Stimulated activated CD8-positive, alpha-beta memory T cell treated with anti-CD3 and anti-CD28 coated beads, Interleukin-12 subunit alpha, Interleukin-12 subunit beta, amount 100 ng/mL, for 24 hours (primary cell): Measurements from ENCODE around the gene UBE2G1.
"Not testable (repeated sequence)": the region's sequence is repeated elsewhere in the genome, so short reads cannot be mapped to it uniquely, and the experiment has no call there.

Source experiments
- DNase-seq: peaks from one replicate; pipeline ENCODE4 v3.0.0-alpha.2; 2020; ENCODE audit errors: extremely low read depth

The UBE2G1 gene

DNA sequence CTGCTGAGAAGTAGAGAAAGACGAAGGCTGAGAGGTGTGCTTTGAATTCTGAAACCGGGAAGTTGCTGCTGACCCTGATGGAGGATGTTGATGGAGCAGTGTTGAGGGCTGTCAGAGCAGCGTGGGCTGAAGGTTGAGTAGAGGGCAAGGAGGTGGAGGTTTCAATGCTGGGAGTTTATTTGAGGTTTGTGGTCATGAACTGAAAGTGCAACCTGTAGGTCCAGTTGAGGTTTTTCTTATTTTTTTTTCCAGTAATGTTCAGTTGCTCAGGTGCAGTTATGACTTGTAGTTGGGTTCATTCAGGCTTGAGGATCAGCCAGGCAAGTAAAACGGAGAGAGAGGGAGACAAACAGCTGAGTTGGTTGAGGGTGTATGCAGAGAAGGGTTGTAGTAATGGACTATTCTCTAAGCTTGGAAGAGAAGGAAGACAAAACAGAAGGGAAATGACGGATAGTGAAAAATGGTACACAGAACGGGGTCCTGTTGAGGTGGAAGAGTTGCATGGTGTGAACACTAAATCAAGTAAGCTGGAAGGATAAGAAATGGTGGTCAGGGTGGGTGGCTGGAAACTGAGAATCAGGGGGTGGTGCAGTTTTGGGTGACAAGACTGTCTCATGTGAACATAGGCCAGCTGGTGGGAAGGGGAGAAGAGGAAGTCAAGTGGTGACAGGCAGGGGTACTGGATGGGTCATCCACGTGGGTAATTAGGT lies 8.7 kb upstream of the UBE2G1 start:
- DNase-seq: peak; percentile 24

GRCh38 chr17:4369557-4370230 lies 3.2 kb upstream of the UBE2G1 start:
- DNase-seq: no peak

DNA sequence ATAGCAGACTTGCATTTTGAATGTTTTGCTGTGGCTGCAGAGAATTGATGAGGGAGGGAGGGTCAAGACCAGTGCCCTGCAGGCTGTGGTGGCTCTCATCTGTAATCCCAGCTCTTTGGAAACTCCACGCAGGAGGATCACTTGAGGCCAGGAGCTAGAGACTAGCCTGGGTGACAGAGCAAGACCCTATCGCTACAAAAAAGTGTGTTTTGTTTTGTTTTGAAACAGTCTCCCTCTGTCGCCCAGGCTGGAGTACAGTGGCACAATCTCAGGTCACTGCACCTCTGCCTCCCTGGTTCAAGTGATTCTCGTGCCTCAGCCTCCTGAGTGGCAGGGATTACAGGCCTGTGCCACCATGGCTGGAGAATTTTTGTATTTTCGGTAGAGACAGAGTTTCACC lies 1.9 kb upstream of the UBE2G1 start:
- no peak for DNase-seq

DNA sequence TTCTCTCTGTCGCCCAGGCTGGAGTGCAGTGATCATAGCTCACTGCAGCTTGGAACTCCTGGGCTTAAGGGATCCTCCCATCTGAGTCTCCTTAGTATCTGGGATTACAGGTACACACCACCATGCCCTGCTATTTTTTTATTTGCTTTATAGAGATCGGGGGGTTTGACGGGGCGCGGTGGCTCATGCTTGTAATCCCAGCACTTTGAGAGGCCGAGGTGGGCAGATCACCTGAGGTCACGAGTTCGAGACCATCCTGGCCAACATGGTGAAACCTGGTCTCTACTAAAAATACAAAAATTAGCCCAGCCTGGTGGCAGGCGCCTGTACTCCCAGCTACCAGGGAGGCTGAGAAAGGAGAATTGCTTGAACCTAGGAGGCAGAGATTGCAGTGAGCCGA lies 702 bp upstream of the UBE2G1 start:
- not testable (repeated sequence) for DNase-seq

DNA sequence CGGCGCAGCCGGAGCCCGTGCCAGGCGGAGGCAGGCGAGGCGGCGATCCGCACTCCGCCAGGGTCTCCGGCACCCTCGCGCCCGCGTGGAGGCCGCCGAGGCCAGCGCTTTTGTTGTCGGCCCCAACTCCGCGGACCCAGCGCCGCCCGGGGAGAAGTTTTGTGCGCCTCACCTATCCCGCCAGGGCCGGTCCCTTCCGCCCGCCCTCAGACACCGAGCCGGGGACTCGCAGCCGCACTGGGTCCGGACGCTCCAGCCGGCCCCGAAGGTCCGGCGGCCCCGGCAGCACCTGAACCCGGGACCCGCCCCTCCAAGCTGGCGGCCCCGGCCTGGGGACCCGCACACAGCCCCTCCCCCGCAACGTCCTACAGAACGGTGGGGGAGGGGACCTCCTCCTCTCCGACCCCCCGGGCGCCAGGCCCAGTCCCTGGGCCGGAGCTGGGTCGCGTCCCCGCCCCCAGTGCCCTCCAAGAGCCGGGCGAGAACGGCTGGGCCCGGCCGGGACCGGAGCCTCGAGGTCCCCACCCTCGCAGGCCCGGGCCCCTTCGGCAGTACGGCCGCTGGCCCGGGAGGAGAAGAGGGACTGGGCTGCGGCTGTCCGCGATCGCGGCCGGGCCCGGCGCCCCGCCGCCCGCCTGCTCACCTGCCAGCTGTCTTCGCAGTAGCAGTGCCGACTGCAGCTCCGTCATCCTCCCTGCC lies 698 bp downstream of the UBE2G1 start:
- peak; percentile 11 for DNase-seq

GRCh38 chr17:4365103-4365627 lies 1.3 kb downstream of the UBE2G1 start:
- peak; percentile 69 for DNase-seq

DNA sequence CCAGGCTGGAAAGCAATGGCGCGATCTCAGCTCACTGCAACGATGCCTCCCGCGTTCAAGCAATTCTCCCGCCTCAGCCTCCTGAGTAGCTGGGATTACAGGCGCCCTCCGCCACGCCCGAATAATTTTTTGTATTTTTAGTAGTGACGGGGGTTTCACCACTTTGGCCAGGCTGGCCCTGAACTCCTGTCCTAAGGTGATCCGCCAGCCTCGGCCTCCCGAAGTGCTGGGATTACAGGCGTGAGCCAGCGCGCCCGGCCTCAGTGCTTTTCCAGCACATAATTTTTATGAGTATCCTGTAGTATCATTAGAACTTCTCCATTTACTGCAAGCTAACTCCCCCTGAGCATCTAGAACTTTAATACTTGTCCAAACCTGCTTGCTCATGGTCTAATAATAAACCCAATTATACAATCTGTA lies 1.8 kb downstream of the UBE2G1 start:
- DNase-seq: no peak

GRCh38 chr17:4362141-4362540 lies 4.3 kb downstream of the UBE2G1 start:
- no peak for DNase-seq

DNA sequence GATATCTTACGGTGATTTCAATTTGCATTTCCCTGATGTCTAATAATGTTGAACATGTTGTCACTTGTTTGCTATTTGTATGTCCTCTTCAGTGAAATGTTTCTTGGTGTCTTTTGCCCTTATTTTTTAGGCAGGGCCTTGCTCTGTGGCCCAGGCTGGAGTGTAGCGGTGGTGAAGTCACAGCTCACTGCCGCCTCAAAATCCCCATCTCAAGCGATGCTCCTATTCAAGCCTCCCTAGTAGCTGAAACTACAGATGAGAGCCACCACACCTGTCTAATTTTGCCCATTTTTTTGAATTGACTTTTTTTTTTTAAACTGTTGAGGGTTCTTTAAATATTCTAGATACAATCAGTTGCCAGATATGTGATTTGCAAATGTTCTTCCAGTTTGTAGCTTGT lies 8.3 kb downstream of the UBE2G1 start:
- DNase-seq: no peak

GRCh38 chr17:4357671-4358070 lies 8.8 kb downstream of the UBE2G1 start:
- DNase-seq: no peak

DNA sequence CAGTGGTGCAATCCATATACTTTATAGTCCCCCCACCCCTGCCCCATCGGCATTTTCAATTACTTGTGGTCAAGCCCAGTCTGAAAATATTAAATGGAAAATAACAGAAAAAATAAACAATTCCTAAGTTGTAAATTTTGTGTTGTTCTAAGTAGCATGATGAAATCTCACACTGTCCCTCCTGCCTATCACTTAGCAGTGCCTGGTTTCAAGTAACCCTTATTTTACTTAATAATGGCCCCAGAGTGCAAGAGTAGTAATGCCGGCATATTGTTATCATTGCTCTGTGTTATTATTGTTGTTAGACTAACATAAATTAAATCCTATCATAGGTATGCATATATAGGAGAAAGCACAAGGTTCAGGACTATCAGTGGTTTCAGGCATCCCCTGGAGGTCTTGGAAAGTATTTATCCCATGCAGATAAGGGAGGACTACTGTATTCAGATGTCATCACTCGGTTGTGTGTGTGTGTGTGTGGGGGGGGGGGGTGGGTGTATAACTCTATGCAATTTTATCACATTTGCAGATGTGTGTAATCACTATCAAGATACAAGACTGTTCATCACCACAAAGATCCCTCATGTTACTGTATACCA lies 9.3 kb downstream of the UBE2G1 start:
- no peak for DNase-seq

- DNase-seq: no peak
Measured at GRCh38 chr17:4354862-4355514, 11.5 kb downstream of the UBE2G1 start.

DNA sequence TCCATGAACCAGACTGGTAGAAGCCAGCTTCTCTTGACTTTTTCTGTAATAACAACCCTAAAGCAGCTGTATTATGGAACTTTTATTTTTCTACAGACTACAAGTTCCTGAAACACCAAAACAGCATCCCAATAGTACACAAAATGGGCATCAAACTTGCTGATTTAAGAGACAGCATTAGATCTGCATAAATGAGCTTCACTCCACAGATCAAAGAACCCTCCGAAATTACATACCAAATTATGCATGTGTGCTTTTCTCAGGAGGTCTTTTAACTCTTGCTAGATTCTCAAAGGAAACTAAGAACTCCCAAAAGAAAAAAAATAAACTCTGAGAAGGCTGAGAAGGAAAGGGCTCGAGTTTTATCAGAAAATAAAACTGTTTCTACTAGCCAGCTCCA lies 12.3 kb downstream of the UBE2G1 start:
- no peak for DNase-seq

- DNase-seq: not testable (repeated sequence)
Measured at GRCh38 chr17:4350214-4350613, 16.3 kb downstream of the UBE2G1 start.

DNA sequence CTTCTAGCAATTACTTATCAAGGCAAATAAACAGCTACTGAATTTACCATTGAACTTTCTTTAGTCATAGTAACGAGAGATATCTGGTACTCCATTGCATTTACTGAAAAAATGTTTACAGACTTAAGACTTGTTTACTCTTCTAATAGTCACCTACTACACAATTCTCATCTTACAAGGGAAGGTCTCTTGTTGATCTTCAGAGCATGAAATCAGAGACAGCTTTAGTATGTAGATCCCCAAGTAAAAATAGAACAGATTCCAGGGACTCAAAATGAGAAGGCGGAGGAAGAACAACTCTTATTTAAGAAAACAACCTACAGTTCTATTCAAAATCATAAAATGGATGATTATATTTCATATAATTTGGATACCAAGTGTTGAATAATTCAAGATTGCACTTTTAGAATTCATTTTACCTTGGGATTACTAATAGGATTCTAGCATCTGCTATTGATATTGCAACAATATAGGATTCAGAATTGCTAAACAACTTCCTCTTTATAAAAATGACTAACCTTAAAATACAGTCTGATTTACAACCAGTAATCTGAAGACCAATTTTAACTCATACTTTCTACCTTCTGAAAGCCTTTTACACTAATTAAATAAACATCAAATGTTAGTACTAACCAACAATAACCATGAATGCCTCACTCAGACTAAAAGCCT lies 20.8 kb downstream of the UBE2G1 start:
- no peak for DNase-seq

GRCh38 chr17:4344926-4345325 lies 21.5 kb downstream of the UBE2G1 start:
- DNase-seq: no peak

- no peak for DNase-seq
Measured at GRCh38 chr17:4342535-4342934, 23.9 kb downstream of the UBE2G1 start.

GRCh38 chr17:4341616-4341977 lies 24.9 kb downstream of the UBE2G1 start:
- no peak for DNase-seq

DNA sequence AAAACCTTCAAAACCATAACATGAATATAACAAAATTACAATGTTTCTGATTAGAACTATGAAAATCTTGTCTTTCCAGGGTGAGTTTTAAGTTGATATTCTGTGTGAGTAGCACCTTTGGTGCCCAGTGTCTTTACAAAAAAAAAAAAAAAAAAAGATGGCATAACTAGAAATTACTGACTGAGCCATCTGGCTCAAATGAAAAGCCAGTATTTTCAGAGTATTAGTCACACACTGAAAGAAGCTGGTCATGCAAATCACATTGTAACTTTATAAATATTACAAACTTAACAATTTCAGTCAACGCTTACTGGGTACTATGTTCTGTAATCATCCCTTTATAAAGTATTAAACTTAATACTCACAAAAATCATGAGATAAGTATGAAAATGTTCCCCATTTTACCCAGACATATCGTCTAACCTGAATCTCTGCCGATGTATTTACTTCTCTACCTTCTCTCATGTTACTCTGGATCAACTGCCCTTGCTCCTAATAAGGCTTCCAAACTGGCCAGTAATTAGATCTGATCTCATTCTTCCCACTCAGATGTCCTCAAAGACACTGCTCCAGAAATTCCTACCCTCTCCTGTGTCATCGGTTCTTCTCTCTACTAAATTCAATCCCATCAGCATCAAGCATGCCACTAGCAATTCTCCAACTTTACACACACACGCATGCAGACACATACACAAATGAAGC lies 25.4 kb downstream of the UBE2G1 start:
- DNase-seq: no peak

DNA sequence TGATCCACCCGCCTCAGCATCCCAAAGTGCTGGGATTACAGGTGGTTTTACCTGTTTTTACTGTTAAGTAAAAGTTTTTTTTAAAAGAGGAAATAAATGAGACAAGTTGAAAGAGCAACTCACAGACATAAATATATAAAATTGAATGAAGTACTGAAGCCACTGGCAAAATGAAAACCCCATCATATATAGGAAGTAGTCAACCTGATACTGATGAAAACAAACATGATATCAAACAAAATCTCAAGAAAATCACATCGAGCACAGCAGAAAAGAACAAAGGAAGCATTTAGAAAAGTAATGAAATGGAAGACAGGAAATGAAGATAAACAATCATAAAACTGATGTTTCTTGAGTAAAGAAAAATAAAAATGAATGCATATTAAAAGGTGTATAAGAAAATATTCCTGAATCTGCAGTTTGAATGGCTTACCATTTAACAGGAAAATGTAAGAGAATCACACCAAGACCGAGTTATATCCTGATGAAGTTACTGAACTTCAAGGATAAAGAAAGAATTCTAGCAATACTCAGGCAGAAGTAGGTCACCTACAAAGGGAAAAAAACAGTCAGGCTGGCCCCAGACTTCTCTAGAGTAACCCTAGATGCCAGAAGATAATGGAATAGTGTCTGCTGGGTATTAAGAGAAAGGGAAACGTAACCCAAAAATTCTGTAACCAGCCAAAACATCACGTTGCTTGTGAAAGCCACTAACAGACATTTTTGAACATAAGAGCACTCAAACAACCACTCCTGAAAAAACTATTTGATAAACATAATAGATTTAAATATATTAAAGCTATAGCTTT lies 31.5 kb downstream of the UBE2G1 start:
- no peak for DNase-seq
